Neural cell (in vitro differentiated cells): ENCODE measurements around the gene NTF3. TPM values are rescaled to one million over a fixed set of nuclear protein-coding genes. Genes with fewer than 3 reads are reported as not detected.

Source experiments
- H2AFZ ChIP-seq: fragments of 200-600, 300-800 bp; sonication (generic), shearing (Covaris generic); 2 replicates; pipeline ENCODE4 v1.6.0; 2014; ENCODE audit warnings: low read depth, mild to moderate bottlenecking, antibody characterized with exemption, low read length, moderate library complexity
- H3F3A ChIP-seq: fragments of 200-600 bp; shearing (Covaris generic); 2 replicates; pipeline ENCODE4 v1.6.1; 2016; ENCODE audit warnings: mild to moderate bottlenecking, moderate library complexity, mixed read lengths, antibody characterized with exemption, low read length; ENCODE audit not compliant: insufficient read depth, poor library complexity, severe bottlenecking
- H3K27ac ChIP-seq: fragments of 200-600, 300-800 bp; sonication (generic), shearing (Covaris generic); 2 replicates; pipeline ENCODE4 v1.5.1; 2014; ENCODE audit warnings: mild to moderate bottlenecking, low read length, moderate library complexity
- H3K27me3 ChIP-seq: fragments of 300-800, 200-600 bp; sonication (generic), shearing (Covaris generic); 2 replicates; pipeline ENCODE4 v1.6.0; 2014; ENCODE audit warnings: mild to moderate bottlenecking, low read depth, low read length, moderate library complexity; ENCODE audit not compliant: insufficient read depth
- H3K36me3 ChIP-seq: fragments of 300-800, 200-600 bp; sonication (generic), shearing (Covaris generic); 2 replicates; pipeline ENCODE4 v1.5.1; 2014; ENCODE audit warnings: mild to moderate bottlenecking, antibody characterized with exemption, low read length, moderate library complexity; ENCODE audit not compliant: insufficient read depth
- H3K4me2 ChIP-seq: fragments of 300-800, 200-600 bp; sonication (generic), shearing (Covaris generic); 2 replicates; pipeline ENCODE4 v1.6.0; 2014; ENCODE audit warnings: mild to moderate bottlenecking, low read length
- H3K4me3 ChIP-seq: fragments of 300-800, 200-600 bp; sonication (generic), shearing (Covaris generic); 2 replicates; pipeline ENCODE4 v1.5.1; 2014; ENCODE audit warnings: mild to moderate bottlenecking, low read length, moderate library complexity
- H3K79me2 ChIP-seq: fragments of 200-600 bp; shearing (Covaris generic); replicated peaks from 2 replicates; pipeline ENCODE4 v1.6.0; 2014; ENCODE audit warnings: mild to moderate bottlenecking, low read length, moderate library complexity; ENCODE audit not compliant: insufficient read depth
- H3K9ac ChIP-seq: fragments of 300-800, 200-600 bp; sonication (generic), shearing (Covaris generic); 2 replicates; pipeline ENCODE4 v1.6.1; 2016; ENCODE audit warnings: mild to moderate bottlenecking, low read length, mixed read lengths
- H3K9me2 ChIP-seq: fragments of 200-600 bp; shearing (Covaris generic); 2 replicates; pipeline ENCODE4 v1.6.1; 2016; ENCODE audit warnings: mild to moderate bottlenecking, low read length, mixed read lengths; ENCODE audit not compliant: insufficient read depth
- H3K9me3 ChIP-seq: fragments of 200-600, 300-800 bp; sonication (generic), shearing (Covaris generic); 2 replicates; pipeline ENCODE4 v1.6.1; 2016; ENCODE audit warnings: mild to moderate bottlenecking, mixed run types, low read length, moderate library complexity, mixed read lengths
- H4K20me1 ChIP-seq: fragments of 200-600 bp; shearing (Covaris generic); 2 replicates; pipeline ENCODE4 v1.6.1; 2016; ENCODE audit warnings: mild to moderate bottlenecking, mixed run types; ENCODE audit not compliant: insufficient read depth
- CTCF ChIP-seq: fragments of 450-650 bp; IDR thresholded peaks from 2 replicates; pipeline ENCODE4 v1.5.1; 2014; ENCODE audit warnings: antibody characterized with exemption, mild to moderate bottlenecking, moderate library complexity; ENCODE audit not compliant: poor library complexity, severe bottlenecking
- EP300 ChIP-seq: fragments of 450-650 bp; conservative IDR thresholded peaks from 2 replicates; pipeline ENCODE4 v1.6.1; 2014; ENCODE audit warnings: antibody characterized with exemption, mild to moderate bottlenecking, moderate library complexity; ENCODE audit not compliant: poor library complexity, severe bottlenecking
- EZH2 ChIP-seq: fragments of 200-600, 300-800 bp; shearing (Covaris generic), sonication (generic); IDR thresholded peaks from 2 replicates; pipeline ENCODE4 v1.6.1; 2014; ENCODE audit warnings: antibody characterized with exemption, low read length, borderline replicate concordance, mild to moderate bottlenecking; ENCODE audit not compliant: insufficient read depth, poor library complexity, severe bottlenecking
- MXI1 ChIP-seq: fragments of 450-650 bp; conservative IDR thresholded peaks from 2 replicates; pipeline ENCODE4 v1.6.1; 2014; ENCODE audit warnings: antibody characterized with exemption, mild to moderate bottlenecking; ENCODE audit not compliant: poor library complexity, severe bottlenecking
- POLR2AphosphoS5 ChIP-seq: IDR thresholded peaks from 2 replicates; pipeline ENCODE4 v1.6.1; 2012
- RAD21 ChIP-seq: fragments of 450-650 bp; conservative IDR thresholded peaks from 2 replicates; pipeline ENCODE4 v1.6.1; 2014; ENCODE audit warnings: antibody characterized with exemption, mild to moderate bottlenecking, moderate library complexity
- SMC3 ChIP-seq: fragments of 450-650 bp; conservative IDR thresholded peaks from 2 replicates; pipeline ENCODE4 v1.6.1; 2014; ENCODE audit warnings: antibody characterized with exemption, mild to moderate bottlenecking, moderate library complexity; ENCODE audit not compliant: poor library complexity
- TAF1 ChIP-seq: IDR thresholded peaks from 2 replicates; pipeline ENCODE4 v1.6.1; 2012; ENCODE audit warnings: low read depth
- polyA plus RNA-seq: library from polyadenylated mRNA; depleted of rRNA; stranded (reverse); fragments of >200 nt; gene quantifications from 2 replicates; pipeline ENCODE4 v1.2.3, GENCODE V29; 2014
- TF ChIP-seq, protein P1 (sequence below): IDR thresholded peaks from 2 replicates; pipeline ENCODE4 v1.6.1; 2012; ENCODE audit warnings: borderline replicate concordance

The NTF3 gene
- polyA plus RNA-seq, 1 donor from 2014 or later, result not detected

GRCh38 chr12:5506295-5506694, 74.4 kb downstream of the NTF3 start (continued):
- TF ChIP-seq TAF1 (no peak), EP300 (no peak)

DNA sequence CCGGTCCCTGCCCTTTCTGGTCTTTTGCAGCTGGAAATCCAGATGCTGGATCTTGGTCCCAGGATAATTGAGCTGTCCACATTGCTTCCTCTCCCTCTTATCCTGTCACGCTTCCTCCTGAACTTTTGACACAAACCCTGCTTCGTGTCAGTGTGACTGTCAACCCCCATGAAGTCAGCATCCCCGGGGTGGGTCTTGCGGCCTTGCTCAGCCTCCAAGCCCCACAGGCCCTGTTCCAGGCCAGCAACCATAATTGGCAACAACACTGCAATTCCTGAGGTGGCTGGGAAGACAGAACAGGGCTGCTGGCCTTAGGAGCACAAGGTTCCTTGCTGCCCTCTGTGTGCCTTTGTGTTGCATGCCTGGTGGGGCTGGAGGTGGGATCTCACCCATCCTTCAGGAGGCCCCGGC, 74.9 kb downstream of the NTF3 start:
- Histone ChIP-seq H3K27me3 (no peaks in the 10 kb centered on the region), H3K79me2 (no peaks in the 10 kb centered on the region), H3K9ac (no peak overlapping the region), H4K20me1 (no peaks in the 10 kb centered on the region), H3K4me3 (no peak overlapping the region), H3K4me2 (no peak overlapping the region), H3F3A (no peaks in the 10 kb centered on the region), H3K36me3 (no peaks in the 10 kb centered on the region), H3K27ac (no peak overlapping the region), H2AFZ (no peak overlapping the region), H3K9me3 (no peaks in the 10 kb centered on the region), H3K9me2 (no peaks in the 10 kb centered on the region)
- TF ChIP-seq, protein P1, sequence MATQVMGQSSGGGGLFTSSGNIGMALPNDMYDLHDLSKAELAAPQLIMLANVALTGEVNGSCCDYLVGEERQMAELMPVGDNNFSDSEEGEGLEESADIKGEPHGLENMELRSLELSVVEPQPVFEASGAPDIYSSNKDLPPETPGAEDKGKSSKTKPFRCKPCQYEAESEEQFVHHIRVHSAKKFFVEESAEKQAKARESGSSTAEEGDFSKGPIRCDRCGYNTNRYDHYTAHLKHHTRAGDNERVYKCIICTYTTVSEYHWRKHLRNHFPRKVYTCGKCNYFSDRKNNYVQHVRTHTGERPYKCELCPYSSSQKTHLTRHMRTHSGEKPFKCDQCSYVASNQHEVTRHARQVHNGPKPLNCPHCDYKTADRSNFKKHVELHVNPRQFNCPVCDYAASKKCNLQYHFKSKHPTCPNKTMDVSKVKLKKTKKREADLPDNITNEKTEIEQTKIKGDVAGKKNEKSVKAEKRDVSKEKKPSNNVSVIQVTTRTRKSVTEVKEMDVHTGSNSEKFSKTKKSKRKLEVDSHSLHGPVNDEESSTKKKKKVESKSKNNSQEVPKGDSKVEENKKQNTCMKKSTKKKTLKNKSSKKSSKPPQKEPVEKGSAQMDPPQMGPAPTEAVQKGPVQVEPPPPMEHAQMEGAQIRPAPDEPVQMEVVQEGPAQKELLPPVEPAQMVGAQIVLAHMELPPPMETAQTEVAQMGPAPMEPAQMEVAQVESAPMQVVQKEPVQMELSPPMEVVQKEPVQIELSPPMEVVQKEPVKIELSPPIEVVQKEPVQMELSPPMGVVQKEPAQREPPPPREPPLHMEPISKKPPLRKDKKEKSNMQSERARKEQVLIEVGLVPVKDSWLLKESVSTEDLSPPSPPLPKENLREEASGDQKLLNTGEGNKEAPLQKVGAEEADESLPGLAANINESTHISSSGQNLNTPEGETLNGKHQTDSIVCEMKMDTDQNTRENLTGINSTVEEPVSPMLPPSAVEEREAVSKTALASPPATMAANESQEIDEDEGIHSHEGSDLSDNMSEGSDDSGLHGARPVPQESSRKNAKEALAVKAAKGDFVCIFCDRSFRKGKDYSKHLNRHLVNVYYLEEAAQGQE, result no peak
- TF ChIP-seq CTCF (no peak), SMC3 (no peak), POLR2AphosphoS5 (no peak), RAD21 (no peak), MXI1 (no peak), EP300 (no peak), TAF1 (no peak), EZH2 (no peak)

DNA sequence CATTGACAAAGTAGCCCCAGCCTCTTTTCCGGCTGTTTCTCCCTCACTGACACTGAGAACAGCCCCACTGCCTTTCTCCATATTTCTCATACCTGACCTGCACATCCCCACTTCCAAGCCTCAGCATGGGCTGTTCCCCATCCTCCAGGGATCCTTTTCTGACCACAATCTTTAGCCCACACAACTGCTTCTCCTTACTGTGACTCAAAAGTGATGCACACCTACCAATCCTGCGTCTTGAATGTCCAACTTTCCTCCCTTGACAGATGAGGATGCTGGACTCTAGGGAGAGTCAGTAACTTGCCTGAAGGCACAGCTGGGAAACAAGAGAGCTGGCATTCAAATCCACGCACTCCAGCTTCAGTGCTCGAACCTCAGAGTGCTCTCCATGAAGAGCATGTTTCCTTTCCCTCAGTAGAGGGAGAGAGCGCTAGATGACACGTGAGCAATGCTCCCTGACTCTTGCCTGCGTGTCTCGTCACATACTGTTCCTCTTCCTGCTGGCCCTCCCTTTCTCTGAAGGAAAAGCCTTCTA, 75.6 kb downstream of the NTF3 start:
- no peaks in the 10 kb centered on the region for H3K27me3 ChIP-seq
- H3F3A ChIP-seq, result no peaks in the 10 kb centered on the region
- TF ChIP-seq CTCF (no peak), TAF1 (no peak), SMC3 (no peak), EP300 (no peak), EZH2 (no peak), POLR2AphosphoS5 (no peak), RAD21 (no peak), MXI1 (no peak)
- TF ChIP-seq, protein P1, result no peak
- H2AFZ ChIP-seq, result no peak overlapping the region
- H3K79me2 ChIP-seq, result no peaks in the 10 kb centered on the region
- H4K20me1 ChIP-seq, result no peaks in the 10 kb centered on the region
- H3K36me3 ChIP-seq, result no peaks in the 10 kb centered on the region
- no peak overlapping the region for H3K27ac ChIP-seq
- H3K9me2 ChIP-seq, result no peaks in the 10 kb centered on the region
- no peak overlapping the region for H3K9ac ChIP-seq
- H3K4me3 ChIP-seq, result no peak overlapping the region
- no peaks in the 10 kb centered on the region for H3K9me3 ChIP-seq
- no peak overlapping the region for H3K4me2 ChIP-seq
